HG02642 (cell line): ENCODE data around the gene HS3ST3A1.

Experiments
- ATAC-seq: cut with Tn5 transposase; IDR thresholded peaks from one replicate; pipeline ENCODE4 v1.9.1; 2021; ENCODE audit warnings: mild to moderate bottlenecking; ENCODE audit not compliant: unreplicated experiment, poor library complexity

The HS3ST3A1 gene

DNA sequence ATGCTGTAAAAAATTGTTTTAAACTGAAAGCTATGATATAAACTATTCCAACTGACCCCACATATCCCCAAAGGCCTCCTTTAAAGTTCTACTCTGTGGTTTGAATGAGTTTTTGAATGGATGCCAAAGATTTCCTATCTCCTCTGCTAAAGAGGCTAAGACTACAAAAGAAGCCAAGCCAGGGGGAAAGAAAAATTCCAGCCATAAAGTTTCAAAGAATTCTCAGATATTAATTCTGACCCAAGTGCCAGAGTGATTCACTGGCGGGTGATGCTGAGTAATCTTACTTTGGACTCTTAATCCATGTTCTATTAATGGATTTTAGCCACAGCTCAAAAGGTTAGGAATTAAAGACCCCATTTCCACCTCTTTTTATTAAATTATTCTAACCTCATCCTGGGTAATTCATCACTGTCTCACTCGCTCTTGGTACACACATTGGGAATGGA, 60.7 kb downstream of the HS3ST3A1 start:
- no peak for ATAC-seq

DNA sequence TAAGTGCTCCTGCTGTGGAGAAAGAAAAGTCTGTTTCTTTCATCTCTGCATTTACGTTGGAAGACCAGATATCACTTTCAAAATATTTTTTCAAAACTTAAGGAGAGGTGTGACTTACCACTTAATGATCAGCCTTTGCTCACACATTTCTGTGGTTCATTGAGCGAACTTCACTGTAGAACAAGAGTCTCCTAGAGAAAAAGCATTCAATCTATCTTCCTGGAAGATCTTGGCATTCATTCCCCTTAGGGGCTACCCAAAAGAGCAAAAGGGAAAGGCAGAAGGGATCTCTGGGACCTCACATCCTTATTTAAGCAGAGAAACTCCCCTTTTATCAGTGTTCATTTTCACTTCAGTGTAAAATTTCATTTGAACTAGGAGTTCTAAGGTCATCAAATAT, 61.2 kb downstream of the HS3ST3A1 start:
- no peak for ATAC-seq

DNA sequence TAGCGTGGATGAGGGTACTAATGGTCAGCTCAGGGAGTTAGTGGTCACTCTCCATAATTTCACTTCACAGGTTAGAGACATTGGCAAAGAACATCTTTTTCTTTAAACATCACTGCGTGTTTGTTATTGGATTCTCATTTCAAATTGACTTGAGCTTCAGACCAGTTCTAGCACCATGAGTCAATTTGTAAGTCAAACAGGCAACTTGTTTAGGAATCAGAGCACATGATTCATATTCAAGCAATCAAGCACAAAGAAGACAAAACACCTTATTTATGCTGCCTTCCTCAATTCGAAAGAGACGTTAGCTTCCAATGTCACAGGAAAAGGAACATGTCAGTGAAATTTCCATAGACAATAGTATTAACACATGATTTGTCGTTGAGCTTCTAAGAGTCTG, 62.3 kb downstream of the HS3ST3A1 start:
- no peak for ATAC-seq

DNA sequence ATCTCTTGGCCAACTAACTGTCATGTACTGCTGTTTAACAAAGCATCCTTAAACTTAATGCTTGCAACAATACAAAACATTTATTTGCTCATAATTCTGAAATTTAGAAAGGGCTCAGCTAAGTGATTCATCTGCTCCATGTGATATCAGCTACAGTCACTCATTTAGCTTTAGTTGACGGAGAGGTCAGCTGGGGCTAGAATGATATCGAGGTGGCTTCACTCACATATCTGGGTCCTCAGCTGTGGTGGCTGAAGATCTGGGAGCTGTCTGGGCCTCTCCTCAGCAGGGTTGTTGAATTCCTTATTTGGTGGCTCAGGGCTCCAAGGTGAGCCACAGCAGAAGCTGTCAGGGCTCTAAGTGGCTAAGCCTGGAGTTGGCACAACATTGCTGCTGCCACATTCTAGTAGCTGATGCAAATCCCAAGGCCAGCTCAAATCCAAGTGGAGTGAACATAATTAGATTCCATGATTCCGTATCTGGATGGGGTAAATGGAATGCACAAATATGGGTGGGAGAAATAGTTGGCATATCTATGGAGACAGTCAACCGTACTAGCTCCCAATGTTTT, 62.8 kb downstream of the HS3ST3A1 start:
- ATAC-seq: no peak

DNA sequence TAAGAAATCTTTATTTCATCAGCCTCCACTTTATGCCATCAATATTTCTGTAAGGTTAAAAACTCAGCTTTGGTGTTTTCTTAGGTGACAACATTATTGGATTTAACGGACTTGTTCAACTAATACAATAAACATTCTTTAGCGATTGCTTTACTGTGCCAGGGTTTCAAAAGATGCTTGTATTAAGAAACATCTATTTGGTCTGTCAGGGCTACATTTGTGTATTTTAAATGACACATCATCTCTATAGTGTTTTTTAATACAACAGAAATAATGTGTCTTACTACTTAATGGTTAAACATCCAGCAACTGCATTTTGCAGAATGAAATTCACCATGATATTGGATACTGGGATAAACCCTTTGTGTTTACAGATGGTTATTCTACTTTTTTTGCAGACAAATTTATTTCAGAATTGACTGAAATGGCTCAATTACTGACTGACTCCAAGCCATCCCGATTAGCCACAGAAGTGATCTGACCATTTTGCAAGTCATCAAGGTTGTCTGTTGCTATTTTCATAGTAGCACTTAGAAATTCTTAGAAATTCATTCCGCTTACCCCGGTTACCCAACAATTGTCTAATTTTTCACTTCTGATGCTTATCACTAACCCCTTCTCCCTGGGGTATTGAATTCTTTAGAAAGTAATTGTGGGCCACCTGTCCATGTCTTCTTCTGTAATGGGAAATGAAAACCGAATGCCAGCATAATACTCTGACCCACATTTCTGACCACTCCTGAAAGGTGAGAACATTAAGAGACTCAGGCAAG, 63.7 kb downstream of the HS3ST3A1 start:
- no peak for ATAC-seq

DNA sequence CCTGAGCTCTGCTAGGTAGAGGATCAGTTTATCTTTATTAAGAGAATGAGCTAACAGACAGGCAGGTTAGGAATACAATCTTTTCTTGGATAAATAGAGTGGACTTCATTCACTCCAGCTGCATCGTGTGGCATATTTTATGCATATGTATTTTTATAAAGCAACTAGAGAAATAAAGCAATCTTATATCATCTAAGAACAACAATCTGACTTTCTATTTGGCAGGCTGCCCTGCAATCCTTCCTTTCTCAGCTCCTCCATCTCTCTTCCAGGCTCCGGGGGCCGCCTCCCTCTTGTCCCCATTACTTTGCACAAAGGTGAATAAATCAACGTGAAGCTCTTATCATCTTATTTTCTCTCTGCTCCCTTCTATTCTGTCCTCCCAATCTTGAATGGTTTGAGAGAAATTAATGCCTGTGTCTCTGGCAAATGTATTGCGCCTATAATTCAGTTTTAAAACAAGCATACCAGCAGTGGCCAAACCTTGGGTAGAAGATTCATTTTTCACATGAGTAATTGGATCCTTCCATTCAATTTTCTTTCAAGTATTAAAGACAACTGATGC, 64.5 kb downstream of the HS3ST3A1 start:
- no peak for ATAC-seq

DNA sequence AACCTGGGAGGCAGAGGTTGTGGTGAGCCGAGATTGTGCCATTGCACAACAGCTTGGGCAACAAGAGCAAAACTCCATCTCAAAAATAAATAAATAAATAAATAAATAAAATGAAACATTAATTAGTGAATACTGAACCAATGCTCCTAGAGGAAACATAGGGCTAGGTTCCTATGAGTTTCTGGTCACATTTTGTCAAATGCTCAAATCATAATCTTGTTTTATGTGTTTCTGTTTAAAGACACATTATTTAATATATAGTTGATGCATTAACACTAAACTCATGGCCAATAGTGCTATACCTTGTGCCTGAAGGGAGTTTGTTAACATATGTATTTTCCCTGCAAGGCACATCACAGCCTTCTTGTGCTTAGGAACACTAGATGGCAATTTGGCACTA, 66.8 kb downstream of the HS3ST3A1 start:
- ATAC-seq: no peak

DNA sequence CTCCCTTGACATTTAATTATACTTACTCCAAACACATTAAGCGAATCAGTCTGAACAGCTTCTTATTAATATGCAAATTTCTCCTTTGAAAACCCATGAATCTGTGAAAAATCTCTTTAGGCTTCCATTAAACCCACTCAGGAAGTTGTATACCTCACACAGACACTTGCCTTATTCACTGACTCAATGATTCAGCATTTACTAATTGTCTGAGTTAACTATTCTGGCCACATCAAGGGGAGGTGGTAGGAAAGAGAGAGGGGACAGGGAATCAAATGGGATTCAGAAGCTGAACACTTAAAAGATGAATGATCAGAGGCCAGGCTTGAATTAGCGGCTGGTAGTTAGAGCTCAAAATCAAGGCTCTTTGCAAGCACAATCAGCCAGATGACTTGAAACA, 70.0 kb downstream of the HS3ST3A1 start:
- ATAC-seq: no peak

DNA sequence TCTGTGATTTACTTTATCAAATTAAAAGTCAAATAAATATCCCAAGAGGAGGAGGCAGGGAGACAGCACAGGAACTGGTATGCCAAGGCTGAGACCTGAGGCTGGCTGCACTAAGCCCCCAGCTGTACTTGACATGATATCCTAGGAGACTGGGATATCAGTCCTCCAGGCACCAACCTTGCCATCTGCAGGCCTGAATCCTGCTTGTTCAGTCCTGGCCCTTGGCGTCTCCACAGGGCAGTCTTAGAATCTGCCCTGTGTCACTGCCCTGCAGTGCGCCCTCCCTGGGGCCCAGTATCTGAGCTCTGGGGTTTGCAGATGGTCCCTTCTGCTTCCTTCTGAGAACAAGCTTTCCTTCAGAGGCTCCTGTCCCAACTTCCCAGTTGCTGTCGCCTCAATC, 75.9 kb downstream of the HS3ST3A1 start:
- no peak for ATAC-seq

DNA sequence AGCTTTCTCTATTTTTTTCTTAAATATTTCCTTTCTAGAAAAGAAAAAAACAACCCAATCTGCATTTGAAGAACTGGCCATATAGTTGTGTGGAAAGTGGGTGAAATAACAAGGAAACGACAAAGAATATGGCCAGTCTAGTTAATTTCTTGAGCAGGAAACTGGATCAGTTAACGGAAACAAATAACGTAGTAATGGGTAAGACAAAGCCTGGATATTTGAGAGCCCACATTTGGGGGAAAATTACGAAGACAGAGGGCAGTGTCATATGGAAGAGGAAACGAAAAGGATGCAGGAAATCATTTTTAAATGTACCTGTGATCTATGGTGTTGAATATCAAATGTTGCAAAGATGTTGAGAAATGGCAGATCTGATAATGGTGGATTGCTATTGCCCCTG, 78.6 kb downstream of the HS3ST3A1 start:
- ATAC-seq: no peak

DNA sequence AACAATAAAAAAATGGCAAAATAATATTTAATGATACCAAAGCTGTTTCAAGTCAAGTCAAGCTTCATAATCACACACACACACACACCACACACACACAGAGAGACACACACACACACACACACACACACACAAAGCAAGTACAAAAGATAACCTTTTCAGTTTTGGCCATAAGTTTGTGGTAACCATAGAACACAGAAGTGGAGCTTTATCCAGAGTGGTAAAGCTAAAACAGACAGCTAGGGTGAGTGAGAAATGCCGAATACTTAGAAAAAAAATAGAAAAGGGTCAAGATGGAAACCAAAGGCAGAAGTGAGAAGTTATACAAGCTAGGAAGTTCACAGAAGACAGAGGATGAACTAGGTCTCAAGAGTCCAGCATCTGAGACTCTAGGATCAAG, 79.0 kb downstream of the HS3ST3A1 start:
- ATAC-seq: no peak

DNA sequence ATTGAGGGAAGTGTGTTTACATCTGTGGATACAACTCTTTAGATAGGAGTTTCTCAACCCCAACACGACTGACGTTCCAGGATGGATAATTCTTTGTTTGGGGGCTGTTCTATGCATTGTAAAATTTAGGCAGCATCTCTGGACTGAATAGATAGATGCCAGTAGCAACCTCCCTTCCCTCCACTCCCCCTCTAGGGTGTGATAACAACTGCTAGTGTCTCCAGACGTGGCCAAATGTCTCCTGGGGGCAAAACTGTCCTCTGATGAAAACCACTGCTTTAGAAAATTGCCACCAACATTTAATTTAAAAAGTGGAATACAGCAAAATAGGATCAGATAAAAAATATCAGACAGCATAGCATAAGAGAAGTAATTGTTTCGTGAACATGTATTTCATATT, 79.9 kb downstream of the HS3ST3A1 start:
- ATAC-seq: no peak

DNA sequence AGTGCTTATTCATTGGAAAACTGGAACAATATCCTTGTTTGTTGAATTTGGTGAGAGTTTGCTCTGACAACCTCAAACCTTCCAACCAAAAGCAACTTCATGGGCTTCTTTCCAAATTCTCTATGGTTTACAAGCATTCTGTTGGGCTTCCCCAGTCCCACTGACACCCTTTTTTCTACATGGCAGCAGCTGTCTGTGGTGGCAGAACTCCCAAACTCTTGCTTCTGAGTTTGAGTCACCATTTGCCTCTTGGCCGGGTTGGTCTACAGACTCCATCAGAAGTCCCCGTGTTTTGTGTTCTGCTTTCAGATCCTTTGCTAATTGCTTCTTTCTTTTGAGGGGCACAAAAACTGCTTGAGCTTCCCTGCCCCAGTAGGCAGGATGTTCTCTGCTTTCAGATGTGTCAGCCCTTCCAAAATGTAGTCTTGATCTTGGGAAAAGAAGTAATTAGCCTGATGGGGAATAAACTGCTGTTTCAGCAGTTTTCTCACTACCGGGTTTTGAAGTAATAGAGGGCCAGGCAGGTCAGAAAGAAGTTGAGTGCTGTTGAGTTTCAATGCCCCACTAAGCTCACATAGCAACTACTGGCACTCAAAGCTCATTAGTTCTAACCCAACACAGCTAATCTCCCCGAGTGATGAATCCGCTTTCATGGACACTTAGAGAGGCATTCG, 80.7 kb downstream of the HS3ST3A1 start:
- ATAC-seq: no peak

DNA sequence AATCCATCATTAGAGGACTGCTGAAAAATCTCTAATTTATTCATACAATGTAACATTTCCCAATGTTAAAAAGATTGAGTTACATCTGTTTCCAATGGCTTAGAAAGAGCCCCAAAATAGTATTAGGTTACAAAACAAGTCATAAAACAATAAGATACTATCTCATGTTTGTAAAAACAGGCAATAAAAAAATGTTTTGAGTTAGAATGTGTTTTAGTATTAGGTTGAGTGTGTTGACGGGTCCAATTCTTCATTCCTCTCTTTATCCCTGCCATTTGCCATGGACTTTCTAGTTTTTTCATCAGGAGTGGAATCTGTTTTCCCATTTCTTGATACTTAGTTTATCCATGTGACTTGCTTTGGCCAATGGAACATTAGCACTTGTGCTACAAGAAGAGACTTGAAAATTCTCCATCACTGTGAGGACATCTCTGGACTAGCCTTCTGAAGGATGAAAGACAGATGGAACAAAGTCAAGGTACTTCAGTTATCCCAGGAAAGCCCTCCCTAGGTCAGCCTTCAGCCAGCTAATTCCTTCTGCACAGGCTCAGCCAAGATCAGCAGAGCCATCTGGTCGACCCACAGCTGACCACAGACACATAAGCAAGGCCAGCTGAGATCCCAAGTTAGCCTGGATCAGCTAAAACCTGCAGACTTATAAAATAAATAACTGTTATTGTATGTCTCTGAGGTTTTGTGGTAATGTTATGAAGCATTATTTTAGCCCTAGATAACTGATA, 83.3 kb downstream of the HS3ST3A1 start:
- no peak for ATAC-seq

DNA sequence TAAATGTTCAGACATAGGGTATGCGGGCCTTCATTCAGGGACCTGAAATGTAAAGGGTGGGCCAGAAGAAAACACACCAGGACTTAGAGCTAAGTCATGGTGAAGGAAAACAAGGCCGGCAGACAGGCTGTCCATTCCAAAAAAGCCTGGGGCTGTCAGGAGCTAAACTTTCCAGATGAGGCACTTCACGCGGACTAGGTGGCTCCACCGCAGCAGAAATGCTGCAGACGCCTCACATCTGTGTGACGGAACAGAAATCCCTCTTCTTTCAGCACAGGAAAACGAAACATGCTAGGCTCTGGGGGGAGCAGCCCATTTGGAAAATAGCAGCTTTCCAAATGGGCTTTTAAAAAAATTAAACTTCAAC, 88.7 kb downstream of the HS3ST3A1 start:
- no peak for ATAC-seq

DNA sequence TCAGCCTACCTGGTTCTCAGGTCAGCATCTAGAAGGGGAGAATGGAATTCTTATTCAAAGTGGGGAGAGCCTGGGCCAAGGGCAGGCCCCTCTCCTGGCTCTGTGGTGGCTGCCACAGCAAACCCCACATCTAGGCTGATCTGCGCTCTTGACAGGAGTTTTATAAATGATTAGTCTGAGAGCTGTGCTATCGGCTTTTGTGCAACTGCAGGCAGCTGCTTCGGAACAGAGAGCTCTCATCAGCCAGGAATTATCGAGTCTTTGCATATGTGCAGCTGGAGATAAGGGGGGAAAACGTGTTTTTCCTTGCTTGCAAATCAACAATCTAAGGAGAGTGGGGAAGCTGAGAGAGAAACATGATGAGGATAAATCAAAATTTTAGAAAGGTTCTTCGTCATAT, 91.7 kb downstream of the HS3ST3A1 start:
- ATAC-seq: no peak

DNA sequence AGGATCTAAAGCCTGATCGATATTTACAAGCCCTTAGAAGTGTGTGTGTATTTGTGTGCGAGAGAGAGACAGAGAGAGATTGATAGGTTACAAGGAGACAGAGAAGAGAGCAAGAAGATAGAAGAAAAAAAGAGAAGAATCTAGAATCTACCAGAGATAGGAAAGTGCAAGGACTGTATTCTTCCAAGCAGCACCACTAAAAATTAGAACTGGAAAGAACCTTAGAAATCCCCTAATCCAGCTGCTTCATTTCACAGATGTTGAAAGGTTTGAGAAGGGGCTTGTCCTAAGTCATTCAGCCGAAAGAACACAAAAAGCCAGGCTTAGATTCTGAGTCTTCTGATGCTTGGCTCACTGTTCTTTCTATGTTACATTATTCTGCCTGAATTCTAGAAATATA, 92.2 kb downstream of the HS3ST3A1 start:
- ATAC-seq: no peak

DNA sequence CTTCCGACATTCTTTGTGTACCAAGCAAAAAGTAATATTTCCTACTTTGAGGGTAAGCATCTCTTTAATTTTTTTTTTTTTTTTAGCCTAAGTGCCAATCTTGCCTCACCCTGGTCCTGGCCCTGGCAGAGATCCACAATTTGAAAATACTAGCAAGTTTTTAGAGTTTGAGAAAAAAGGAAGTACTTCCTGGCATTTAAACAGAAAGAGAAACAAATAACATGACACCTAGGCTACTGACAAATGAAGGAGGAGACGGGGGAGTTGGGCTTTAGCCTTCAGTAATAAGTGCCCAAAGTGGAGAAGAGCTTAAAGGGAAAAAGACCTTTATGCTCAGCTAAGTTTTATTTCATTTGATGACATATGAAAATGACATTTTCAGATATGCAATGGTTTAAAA, 92.8 kb downstream of the HS3ST3A1 start:
- no peak for ATAC-seq

DNA sequence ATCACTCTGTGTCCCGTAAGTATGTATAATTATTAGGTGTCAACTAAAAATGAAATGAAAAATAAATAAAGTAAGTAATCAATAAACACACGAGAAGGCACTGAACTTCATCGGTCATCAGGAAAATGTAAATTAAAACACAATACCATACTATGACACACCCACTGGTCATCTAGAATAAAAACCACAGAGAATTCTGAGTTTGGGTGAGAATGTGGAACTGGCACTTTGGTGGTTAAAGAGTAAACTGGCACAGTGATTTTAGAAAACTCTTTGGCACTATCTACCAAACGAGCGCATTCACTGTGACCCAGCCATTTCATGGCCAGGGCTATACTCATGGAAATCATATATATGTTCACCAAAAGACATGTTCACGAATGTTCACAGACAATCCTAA, 98.2 kb downstream of the HS3ST3A1 start:
- no peak for ATAC-seq

DNA sequence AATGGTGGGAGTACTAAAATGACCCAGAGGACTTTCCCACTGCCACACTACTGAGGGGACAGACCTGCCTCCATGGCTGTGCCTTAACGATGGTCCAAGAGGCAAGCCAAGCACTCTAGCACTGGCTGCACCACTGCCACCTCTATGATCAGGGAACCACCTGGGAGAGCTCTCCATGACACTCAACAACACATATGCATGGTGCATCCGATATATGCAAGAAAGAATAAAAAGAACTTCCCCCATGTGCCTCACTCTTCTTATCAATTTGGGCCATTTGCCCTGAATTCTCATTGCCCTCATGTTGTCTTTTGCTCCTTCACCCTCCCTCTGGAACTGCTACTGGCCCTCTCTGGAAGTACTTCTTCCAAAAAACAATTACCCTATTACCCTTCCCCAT, 99.5 kb downstream of the HS3ST3A1 start:
- no peak for ATAC-seq

DNA sequence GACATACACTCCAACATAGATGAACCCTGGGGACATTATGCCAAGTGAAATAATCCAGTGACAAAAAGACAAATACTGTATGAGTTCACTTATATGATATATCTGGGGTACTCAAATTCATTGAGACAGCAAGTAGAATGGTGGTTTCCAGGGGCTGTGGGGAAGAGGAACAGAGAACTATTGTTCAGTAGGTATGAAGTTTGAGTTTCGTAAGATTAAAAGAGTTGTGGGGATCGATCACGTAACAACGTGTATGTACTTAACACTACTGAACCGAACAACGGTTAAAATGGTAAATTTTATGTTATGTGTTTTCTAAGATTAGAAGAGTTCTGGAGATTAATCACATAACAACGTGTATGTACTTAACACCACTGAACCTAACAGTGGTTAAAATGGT, 100.8 kb downstream of the HS3ST3A1 start:
- ATAC-seq: no peak
